ENCODE data around the gene PRSS38. TPM values are rescaled to one million over a fixed set of nuclear protein-coding genes. Genes with fewer than 3 reads are reported as not detected.

The PRSS38 gene
- total and polyA plus RNA-seq, 10 of the 15 experiments (the other 5 are each of a cell fraction or from before 2014, with no cell fraction given) = not detected

DNA sequence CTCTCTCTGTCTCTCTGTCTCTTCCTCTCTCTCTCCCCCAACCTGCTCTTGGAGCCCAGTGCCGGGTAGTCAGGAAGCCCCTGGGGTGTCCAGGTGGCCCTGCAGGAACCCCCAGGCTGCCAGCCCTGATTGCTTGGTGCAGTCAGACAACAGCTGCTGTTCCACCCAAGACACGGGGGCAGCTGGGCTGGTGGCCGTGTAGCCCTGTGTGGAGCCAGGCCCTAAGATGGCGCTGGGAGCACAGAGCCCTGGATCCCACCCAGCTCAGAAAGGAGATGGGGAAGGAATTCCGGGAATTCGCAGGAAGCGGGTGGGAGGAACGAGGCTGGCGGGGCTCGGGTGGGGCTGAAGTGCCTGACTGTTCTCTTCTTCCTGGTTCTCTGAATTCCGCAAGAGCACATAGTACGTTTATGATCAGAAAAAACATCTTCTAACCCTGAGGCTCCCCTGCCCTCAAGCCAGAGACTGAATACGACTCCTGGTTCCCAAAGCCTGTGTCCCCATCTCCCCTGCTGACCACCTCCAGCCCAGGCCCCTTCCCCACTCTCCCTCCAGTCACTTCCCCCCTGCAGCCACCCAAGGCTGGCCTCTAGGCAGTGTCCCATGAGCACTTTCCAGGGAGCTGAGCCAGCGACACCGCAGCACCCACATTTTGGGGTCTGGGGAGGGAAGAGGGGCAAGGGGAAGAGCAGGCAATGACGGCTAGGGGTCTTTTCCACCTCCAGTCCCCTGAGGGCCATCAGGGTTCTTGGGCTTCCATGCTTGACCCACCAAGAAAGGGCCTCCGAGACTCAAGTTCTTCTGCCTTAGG is 77.2 kb downstream of the PRSS38 start:
- ChIA-PET CTCF (no interaction called here), POLR2A (no interaction called here), RAD21 (ENCODE audit: unreplicated experiment) (no interaction called here), SMC1A (ENCODE audit: uncharacterized antibody, unreplicated experiment) (no interaction called here)
- ATAC-seq = no peak
- H3K79me2 ChIP-seq (ENCODE audit: control insufficient read depth, insufficient read depth, low read length) = no peaks in the 10 kb centered on the region
- H3K9me3 ChIP-seq (replicated peaks; ENCODE audit: control insufficient read depth, insufficient read depth, low read length) = no peaks in the 10 kb centered on the region
- BruUV-seq (replicated peaks) = no TSS peak
- no peak overlapping the region for H2AFZ ChIP-seq (ENCODE audit: control insufficient read depth, low read depth, low read length)
- no peak overlapping the region for H3K4me2 ChIP-seq (ENCODE audit: control insufficient read depth, insufficient read depth)
- in situ Hi-C loops (cut with MboI) (no loop called here), intact Hi-C loops (cut with micrococcal nuclease; ENCODE audit: unreplicated experiment) (no loop called here)
- H4K20me1 ChIP-seq (ENCODE audit: control insufficient read depth, insufficient read depth) = no peaks in the 10 kb centered on the region
- H3K27me3 ChIP-seq (replicated peaks in 1 of 2; ENCODE audit: control insufficient read depth in 2 of 2, insufficient read depth in 2 of 2, low read length in 1 of 2) = no peaks in the 10 kb centered on the region
- H3K4me3 ChIP-seq = no peak overlapping the region
- no peak for DNase-seq (ENCODE audit: low read depth, low spot score)
- H3K4me1 ChIP-seq (ENCODE audit: control insufficient read depth, insufficient read depth, low read length) = no peaks in the 10 kb centered on the region
- H3K36me3 ChIP-seq (ENCODE audit: control insufficient read depth in 2 of 2, insufficient read depth in 2 of 2, low read length in 1 of 2) = no peaks in the 10 kb centered on the region
- 28% methylated on average over 17 of the region's 17 CpGs for WGBS (ENCODE audit: insufficient coverage, insufficient replicate concordance, low lambda C conversion rate, missing lambda C conversion rate)
- TF ChIP-seq KLF5 (IDR thresholded peaks at IDR 0.05; ENCODE audit: partially characterized antibody) (no peak), MYB (IDR thresholded peaks at IDR 0.05; ENCODE audit: borderline replicate concordance, low read depth, low read length) (no peak)
- TF ChIP-seq, protein P1, sequence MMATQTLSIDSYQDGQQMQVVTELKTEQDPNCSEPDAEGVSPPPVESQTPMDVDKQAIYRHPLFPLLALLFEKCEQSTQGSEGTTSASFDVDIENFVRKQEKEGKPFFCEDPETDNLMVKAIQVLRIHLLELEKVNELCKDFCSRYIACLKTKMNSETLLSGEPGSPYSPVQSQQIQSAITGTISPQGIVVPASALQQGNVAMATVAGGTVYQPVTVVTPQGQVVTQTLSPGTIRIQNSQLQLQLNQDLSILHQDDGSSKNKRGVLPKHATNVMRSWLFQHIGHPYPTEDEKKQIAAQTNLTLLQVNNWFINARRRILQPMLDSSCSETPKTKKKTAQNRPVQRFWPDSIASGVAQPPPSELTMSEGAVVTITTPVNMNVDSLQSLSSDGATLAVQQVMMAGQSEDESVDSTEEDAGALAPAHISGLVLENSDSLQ (IDR thresholded peaks at IDR 0.05) = no peak
- H3K9ac ChIP-seq (ENCODE audit: control insufficient read depth, insufficient read depth, low read length) = no peak overlapping the region
- H3K27ac ChIP-seq (ENCODE audit: control insufficient read depth, insufficient read depth) = no peak overlapping the region
- no peak for FAIRE-seq

DNA sequence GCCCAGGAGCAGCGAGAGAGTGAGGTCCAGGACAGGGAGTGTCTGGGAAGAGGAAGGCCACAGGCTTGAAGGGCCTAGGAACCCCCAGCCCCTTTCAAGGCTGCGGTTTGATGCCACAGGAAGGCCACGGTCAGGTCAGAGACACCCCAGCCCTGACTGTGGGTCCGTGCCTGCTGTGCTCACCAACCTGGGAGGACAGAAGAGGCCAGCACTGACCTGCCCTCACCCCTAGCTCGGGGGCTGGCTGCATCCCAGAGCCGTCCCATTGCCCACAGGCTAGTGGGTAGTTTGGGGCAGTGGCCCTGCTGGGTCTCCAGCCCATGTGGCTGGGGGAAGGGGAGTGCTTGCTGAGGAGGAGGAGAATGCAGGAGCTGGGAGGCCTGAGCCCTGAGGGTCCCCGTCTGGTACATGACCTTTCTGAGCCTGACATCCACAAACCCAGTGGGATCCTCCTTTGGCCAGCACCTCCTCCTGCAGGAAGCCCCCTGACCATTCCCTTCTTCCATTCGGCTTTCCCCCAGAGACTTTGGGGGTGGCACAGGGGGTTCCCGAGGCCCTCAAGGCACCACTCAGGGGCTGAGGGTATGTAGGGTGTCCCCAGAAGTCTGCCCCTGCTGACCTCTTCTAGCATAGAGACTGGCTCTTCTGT is 77.9 kb downstream of the PRSS38 start:
- Histone ChIP-seq H3K9me3 (replicated peaks; ENCODE audit: control insufficient read depth, insufficient read depth, low read length) (no peaks in the 10 kb centered on the region), H3K4me1 (ENCODE audit: control insufficient read depth, insufficient read depth, low read length) (no peaks in the 10 kb centered on the region), H3K79me2 (ENCODE audit: control insufficient read depth, insufficient read depth, low read length) (no peaks in the 10 kb centered on the region), H3K4me3 (no peak overlapping the region), H4K20me1 (ENCODE audit: control insufficient read depth, insufficient read depth) (no peaks in the 10 kb centered on the region), H3K4me2 (ENCODE audit: control insufficient read depth, insufficient read depth) (no peak overlapping the region), H3K9ac (ENCODE audit: control insufficient read depth, insufficient read depth, low read length) (no peak overlapping the region), H3K36me3 (ENCODE audit: control insufficient read depth in 2 of 2, insufficient read depth in 2 of 2, low read length in 1 of 2) (no peaks in the 10 kb centered on the region), H3K27me3 (replicated peaks in 1 of 2; ENCODE audit: control insufficient read depth in 2 of 2, insufficient read depth in 2 of 2, low read length in 1 of 2) (no peaks in the 10 kb centered on the region), H2AFZ (ENCODE audit: control insufficient read depth, low read depth, low read length) (no peak overlapping the region), H3K27ac (ENCODE audit: control insufficient read depth, insufficient read depth) (no peak overlapping the region)
- WGBS (ENCODE audit: insufficient coverage, insufficient replicate concordance, low lambda C conversion rate, missing lambda C conversion rate) = 3% methylated on average over 8 of the region's 9 CpGs
- in situ Hi-C loops (cut with MboI) = no loop called here
- no peak for ATAC-seq
- ChIA-PET RAD21 (ENCODE audit: unreplicated experiment) (no interaction called here), POLR2A (no interaction called here), CTCF (no interaction called here), SMC1A (ENCODE audit: uncharacterized antibody, unreplicated experiment) (no interaction called here)
- no peak for FAIRE-seq
- no peak for DNase-seq (ENCODE audit: low read depth, low spot score)
- TF ChIP-seq KAT2A (conservative IDR thresholded peaks at IDR 0.05; ENCODE audit: control insufficient read depth, low read depth, low read length) (no peak), RCOR1 (conservative IDR thresholded peaks at IDR 0.05; ENCODE audit: low read depth, low read length) (no peak), SREBF1 (IDR thresholded peaks at IDR 0.05; ENCODE audit: low read length) (no peak), HDGF (IDR thresholded peaks at IDR 0.05) (no peak), NFIC (IDR thresholded peaks at IDR 0.05; ENCODE audit: low read depth, low read length) (no peak), DPF2 (IDR thresholded peaks at IDR 0.05) (no peak), YY1 (IDR thresholded peaks at IDR 0.05; ENCODE audit: low read depth, low read length) (no peak), BCL11A (IDR thresholded peaks at IDR 0.05; ENCODE audit: low read depth, low read length) (no peak)
- TF ChIP-seq, protein P2, sequence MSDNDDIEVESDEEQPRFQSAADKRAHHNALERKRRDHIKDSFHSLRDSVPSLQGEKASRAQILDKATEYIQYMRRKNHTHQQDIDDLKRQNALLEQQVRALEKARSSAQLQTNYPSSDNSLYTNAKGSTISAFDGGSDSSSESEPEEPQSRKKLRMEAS (IDR thresholded peaks at IDR 0.05; ENCODE audit: low read depth, low read length) = no peak
- intact Hi-C loops (cut with micrococcal nuclease; ENCODE audit: unreplicated experiment) = no loop called here
- no TSS peak for BruUV-seq (replicated peaks)

All from GM12878 (cell line).